RWPE2 (cell line): ENCODE measurements around the gene GRK3.

Source experiments
- ATAC-seq: fragments of 200-7000 bp; cut with Tn5 transposase; 3 replicates; pipeline ENCODE4 v1.9.1; 2021; ENCODE audit warnings: low read depth
- DNase-seq: peaks from one replicate; pipeline ENCODE4 v3.0.0-alpha.2; 2020; ENCODE audit warnings: low spot score
- H3K27ac ChIP-seq: fragments of 450-650 bp; 2 replicates; pipeline ENCODE4 v1.5.1; 2017; ENCODE audit warnings: mild to moderate bottlenecking; ENCODE audit not compliant: poor library complexity, severe bottlenecking
- H3K27me3 ChIP-seq: fragments of 250-450 bp; sonication (Bioruptor Pico); 2 replicates; pipeline ENCODE4 v1.5.1; 2021; ENCODE audit warnings: mild to moderate bottlenecking, moderate library complexity; ENCODE audit not compliant: insufficient read depth, poor library complexity, severe bottlenecking
- H3K36me3 ChIP-seq: fragments of 250-450 bp; sonication (Bioruptor Pico); 2 replicates; pipeline ENCODE4 v1.5.1; 2020; ENCODE audit warnings: low read depth, mild to moderate bottlenecking, moderate library complexity
- H3K4me1 ChIP-seq: fragments of 250-450 bp; sonication (Bioruptor Pico); 2 replicates; pipeline ENCODE4 v1.5.1; 2021; ENCODE audit warnings: mild to moderate bottlenecking, moderate library complexity; ENCODE audit not compliant: insufficient read depth, poor library complexity, severe bottlenecking
- H3K4me3 ChIP-seq: fragments of 250-450 bp; sonication (Bioruptor Pico); 2 replicates; pipeline ENCODE4 v1.5.1; 2021; ENCODE audit warnings: mild to moderate bottlenecking, moderate library complexity; ENCODE audit not compliant: severe bottlenecking
- H3K9me3 ChIP-seq: fragments of 250-450 bp; sonication (Bioruptor Pico); 2 replicates; pipeline ENCODE4 v1.5.1; 2021; ENCODE audit warnings: mild to moderate bottlenecking, moderate library complexity; ENCODE audit not compliant: severe bottlenecking
- CTCF ChIP-seq: fragments of 450-650 bp; IDR thresholded peaks from one replicate; pipeline ENCODE4 v1.5.1; 2017; ENCODE audit warnings: mild to moderate bottlenecking, moderate library complexity; ENCODE audit not compliant: poor library complexity, severe bottlenecking

The GRK3 gene

GRCh38 chr22:25677631-25678030, 113.2 kb downstream of the GRK3 start:
- DNase-seq = no peak
- no peaks in the 10 kb centered on the region for H3K36me3 ChIP-seq
- no peak for ATAC-seq
- TF ChIP-seq CTCF = no peak
- no peak overlapping the region for H3K27ac ChIP-seq
- no peaks in the 10 kb centered on the region for H3K27me3 ChIP-seq
- no peaks in the 10 kb centered on the region for H3K9me3 ChIP-seq
- no peaks in the 10 kb centered on the region for H3K4me1 ChIP-seq
- no peak overlapping the region for H3K4me3 ChIP-seq

DNA sequence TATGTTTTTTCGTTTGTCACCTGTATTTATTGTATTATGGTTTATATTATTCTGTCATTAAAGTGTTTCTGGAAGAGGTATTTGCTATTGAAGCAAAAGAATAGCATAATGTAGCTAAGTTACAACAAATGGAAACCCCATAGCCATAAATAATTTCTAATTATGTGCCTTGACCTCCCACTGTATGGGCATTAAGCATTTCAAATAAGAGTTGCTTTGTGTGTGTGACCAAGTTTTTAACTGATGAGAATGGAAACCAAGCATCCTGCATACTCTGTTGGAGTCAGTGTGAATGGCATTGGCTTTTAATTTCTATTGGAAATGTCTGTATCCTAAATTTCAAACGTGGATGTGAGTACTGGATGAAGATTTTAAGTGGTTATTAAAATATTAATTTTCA, 115.6 kb downstream of the GRK3 start:
- H3K36me3 ChIP-seq = no peaks in the 10 kb centered on the region
- no peaks in the 10 kb centered on the region for H3K9me3 ChIP-seq
- DNase-seq = no peak
- no peak overlapping the region for H3K4me3 ChIP-seq
- no peaks in the 10 kb centered on the region for H3K27me3 ChIP-seq
- no peaks in the 10 kb centered on the region for H3K4me1 ChIP-seq
- no peak for TF ChIP-seq CTCF
- no peak overlapping the region for H3K27ac ChIP-seq
- ATAC-seq = no peak

- ATAC-seq (no peak), DNase-seq (no peak)
- no peak overlapping the region for H3K27ac ChIP-seq
- H3K36me3 ChIP-seq = no peaks in the 10 kb centered on the region
- H3K4me1 ChIP-seq = no peaks in the 10 kb centered on the region
- TF ChIP-seq CTCF = no peak
- H3K9me3 ChIP-seq = no peaks in the 10 kb centered on the region
- no peaks in the 10 kb centered on the region for H3K27me3 ChIP-seq
- H3K4me3 ChIP-seq = no peak overlapping the region
These were observed 116.5 kb downstream of the GRK3 start for GRCh38 chr22:25680956-25681355.

- Histone ChIP-seq H3K36me3 (no peaks in the 10 kb centered on the region), H3K9me3 (no peaks in the 10 kb centered on the region), H3K27me3 (no peaks in the 10 kb centered on the region), H3K27ac (no peak overlapping the region), H3K4me3 (no peak overlapping the region), H3K4me1 (no peaks in the 10 kb centered on the region)
- TF ChIP-seq CTCF = no peak
- no peak for DNase-seq
- no peak for ATAC-seq
These were observed 117.6 kb downstream of the GRK3 start for GRCh38 chr22:25682109-25682508.

DNA sequence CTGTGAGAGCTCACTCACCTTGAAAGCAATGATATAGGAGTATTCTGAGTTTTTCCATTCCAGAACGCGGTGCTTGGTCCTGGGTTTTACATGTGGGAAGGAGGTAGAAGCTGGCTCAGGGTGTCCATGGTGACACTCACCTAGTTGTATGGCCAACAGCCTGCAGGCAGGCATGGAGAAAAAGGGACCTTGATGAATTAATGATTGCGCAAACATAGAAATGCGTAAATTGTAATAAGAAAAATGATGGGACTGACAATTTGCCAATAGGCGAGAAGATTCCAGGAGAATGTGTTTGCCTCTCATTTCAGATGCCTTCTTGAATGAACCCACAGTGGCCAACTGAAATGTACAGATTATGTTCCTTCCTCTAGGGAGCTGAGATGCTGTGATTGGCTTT, 124.2 kb downstream of the GRK3 start:
- Histone ChIP-seq H3K9me3 (no peaks in the 10 kb centered on the region), H3K36me3 (no peaks in the 10 kb centered on the region), H3K27ac (no peak overlapping the region), H3K27me3 (no peaks in the 10 kb centered on the region), H3K4me1 (no peaks in the 10 kb centered on the region), H3K4me3 (no peak overlapping the region)
- TF ChIP-seq CTCF = no peak
- ATAC-seq (no peak), DNase-seq (no peak)
